NCI-H1930 (cell line): ENCODE results near the gene AKT2.

Source experiments
- DNase-seq, 2 experiments: peaks; one replicate each; lab custom pipeline; 2025; lab: John Stamatoyannopoulos, UW

The AKT2 gene

DNA sequence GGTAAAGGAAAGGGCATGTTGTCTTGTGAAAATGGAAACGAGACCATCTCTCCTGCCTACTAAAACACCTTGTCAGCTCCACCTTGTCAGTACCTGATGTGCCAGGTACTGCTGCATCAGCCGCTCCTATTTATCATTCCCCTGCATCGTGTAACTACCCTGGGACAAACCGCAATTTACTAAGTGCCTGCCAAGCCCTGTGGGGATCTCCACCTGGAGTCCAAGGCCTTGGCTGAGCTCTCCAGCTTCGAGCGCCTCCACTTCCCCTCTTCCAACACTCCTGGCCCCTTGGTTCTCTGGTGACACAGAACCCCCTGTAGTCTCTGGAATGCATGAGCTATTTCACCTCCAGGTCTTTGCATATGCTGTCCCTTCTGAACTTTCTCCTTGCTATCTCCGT lies 32.8 kb downstream of the AKT2 start:
- no peak for DNase-seq

GRCh38 chr19:40251991-40252390 lies 33.2 kb downstream of the AKT2 start:
- no peak for DNase-seq

GRCh38 chr19:40251244-40251643 lies 33.9 kb downstream of the AKT2 start:
- no peak for DNase-seq

DNA sequence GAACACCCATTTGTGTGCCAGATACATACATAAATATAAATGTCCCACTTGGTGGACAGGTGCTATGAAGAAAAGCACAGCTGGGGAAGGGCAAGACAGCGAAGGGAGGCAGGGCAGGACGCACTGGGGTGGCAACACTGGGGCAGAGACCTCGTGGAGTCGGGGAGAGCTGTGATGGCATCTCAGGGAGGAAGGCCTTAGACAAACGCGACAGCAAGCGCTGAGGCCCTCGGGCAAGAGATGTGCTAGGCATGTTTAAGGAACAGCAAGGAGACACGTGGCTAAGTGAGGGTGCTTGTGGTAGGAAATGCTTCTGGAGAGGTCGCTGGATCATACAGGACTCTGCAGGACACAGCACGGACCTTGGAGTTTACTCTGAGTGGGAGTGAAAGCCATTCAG lies 35.4 kb downstream of the AKT2 start:
- DNase-seq, result no peak

- no peak for DNase-seq
Observed at GRCh38 chr19:40249201-40249600, 35.9 kb downstream of the AKT2 start.

- DNase-seq, result no peak
Observed at GRCh38 chr19:40247735-40248262, 37.3 kb downstream of the AKT2 start.

GRCh38 chr19:40247178-40247577 lies 38.0 kb downstream of the AKT2 start:
- no peak for DNase-seq

- no peak for DNase-seq
Observed at GRCh38 chr19:40246292-40247073, 38.7 kb downstream of the AKT2 start.

DNA sequence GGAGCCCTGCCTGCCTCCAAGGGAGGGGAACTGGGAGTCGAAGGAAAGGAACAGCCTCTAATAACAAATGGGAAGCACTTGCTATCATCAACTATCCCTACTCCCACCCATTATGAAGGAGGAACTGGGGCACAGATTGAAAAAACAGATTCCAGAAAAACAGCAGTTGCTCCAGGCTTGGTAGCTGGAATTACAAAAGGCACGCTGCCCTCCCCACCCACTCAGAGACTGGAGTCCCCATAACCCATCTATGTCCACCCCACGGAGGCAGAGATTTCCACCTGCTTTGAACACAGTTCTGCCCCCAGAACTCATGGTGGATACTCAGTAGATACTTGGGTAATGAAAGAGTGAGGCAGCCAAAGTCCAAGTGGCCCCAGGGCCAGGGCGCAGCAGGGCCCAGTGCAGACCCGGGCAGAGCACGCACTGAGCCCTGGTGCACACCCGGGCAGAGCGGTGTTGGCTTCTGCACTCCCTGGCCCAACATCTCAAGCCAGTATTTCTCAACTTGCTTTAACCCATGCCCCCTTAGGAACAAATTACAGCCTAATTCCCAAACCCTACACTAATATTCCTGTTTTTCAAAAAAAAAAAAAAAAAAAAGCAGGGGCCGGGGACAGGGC lies 39.5 kb downstream of the AKT2 start:
- DNase-seq, result no peak

- DNase-seq, result no peak
Observed at GRCh38 chr19:40244579-40245317, 40.4 kb downstream of the AKT2 start.

DNA sequence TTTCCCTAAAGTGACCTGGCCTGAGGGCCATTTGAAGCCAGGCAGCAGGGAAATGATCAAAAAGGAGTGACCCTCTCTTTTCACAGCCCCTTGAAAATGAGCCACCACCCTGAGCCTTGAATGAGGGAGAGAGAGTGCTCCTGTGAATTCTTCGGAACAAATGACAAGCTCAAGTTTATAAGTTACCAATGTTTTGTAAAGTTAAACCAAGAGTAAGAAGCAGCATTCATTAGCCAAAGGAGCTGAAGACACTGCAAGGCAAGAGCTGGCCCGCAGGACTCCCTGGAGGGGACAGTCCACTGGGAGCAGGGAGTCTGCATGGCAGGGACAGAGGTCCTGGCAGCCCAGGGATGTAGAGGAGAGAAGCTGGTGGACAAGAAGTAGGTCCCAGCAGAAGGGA lies 42.0 kb downstream of the AKT2 start:
- DNase-seq, result no peak

GRCh38 chr19:40242480-40242879 lies 42.7 kb downstream of the AKT2 start:
- DNase-seq, result no peak

GRCh38 chr19:40241809-40242384 lies 43.2 kb downstream of the AKT2 start:
- DNase-seq, result no peak

DNA sequence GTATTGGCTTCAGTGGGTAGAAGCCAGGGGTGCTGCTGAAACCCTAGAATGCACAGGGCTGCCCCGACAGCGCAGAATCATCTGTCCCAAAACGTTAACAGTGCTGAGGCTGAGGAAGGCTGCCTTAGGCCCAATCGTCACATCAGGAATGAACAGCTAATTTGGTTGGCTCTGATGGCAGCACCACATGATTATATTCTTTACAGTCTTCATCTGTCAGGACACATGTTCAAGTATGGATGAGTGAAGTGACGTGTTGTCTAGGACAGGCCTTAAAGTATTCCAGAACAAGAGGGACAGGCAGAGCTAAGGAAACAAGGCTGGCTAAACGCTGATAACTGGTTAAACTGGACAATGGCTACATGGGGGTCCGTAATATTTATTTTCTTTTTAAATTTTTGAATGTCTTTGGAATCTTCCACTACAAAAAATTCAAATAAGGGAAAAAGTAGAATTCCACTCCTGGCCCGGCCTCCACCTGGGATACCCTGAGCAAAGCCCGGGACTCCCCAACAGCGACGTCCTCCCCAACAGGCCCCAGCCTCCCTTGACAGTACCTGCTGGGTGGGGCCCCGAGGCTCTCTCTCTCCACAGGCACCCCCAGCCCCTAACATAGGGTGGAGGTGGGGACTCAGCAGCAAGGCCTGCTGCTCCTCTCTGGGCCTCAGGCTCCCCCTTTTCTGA lies 43.9 kb downstream of the AKT2 start:
- no peak for DNase-seq

DNA sequence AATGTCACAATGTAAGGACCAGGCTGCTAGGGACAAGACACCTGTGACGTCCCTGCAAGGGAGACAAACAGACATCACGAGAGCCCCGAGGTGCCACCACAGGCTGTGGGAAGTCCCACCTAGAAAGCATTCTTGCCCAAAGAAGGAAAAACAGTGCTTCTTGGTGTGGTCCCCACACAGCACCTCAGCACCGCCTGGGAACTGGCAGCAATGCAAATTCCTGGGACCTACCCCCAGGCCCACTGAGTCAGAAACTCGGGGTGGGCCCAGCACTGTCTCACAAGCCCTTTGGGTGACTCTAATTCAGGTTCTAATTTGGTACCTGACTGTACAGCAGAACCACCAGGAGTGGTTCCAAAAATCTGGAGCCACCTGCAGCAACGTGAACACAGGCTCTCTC lies 44.8 kb downstream of the AKT2 start:
- no peak for DNase-seq

GRCh38 chr19:40239415-40240226 lies 45.5 kb downstream of the AKT2 start:
- no peak for DNase-seq

GRCh38 chr19:40238775-40239174 lies 46.4 kb downstream of the AKT2 start:
- no peak for DNase-seq

DNA sequence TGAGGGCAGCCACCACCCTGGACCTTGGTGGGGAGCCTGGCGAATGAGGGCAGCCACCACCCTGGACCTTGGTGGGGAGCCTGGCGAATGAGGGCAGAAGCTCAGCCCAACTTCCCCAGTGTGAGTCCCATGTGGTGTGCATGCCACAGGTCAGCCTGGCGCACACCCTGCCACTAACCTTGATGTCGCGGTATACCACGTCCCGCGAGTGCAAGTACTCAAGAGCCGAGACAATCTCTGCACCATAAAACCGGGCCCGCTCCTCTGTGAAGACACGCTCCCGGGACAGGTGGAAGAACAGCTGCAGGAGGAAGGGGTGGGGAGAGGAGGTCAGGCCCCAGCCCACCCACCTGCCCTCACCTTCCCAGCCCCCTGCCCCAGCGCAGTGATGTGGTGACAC lies 47.4 kb downstream of the AKT2 start:
- no peak for DNase-seq

DNA sequence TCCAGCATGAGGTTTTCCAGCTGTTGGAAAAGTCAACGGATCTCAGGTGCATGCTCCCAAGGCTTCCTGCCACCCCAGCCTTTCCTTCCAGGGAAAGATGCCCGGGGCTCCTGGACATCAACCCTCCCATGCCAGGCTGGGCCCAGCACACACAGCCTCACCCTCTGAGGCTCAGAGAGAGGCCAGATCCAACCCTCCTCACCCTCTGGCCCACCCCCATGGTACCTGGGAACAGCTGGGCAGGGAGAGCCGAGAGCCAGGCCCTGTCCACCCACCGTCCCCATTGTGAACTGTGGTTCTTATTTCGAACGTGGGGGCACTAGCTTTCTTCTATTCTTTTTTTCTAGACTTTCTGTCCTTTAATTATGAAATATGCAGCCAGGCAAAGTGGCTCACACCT lies 48.8 kb downstream of the AKT2 start:
- DNase-seq, result no peak

- no peak for DNase-seq
Observed at GRCh38 chr19:40236026-40236355, 49.2 kb downstream of the AKT2 start.
